HG03045 (cell line): ENCODE measurements around the gene CTDSP1.

Source experiments
- ATAC-seq: cut with Tn5 transposase; IDR thresholded peaks from one replicate; pipeline ENCODE4 v1.9.1; 2021; ENCODE audit warnings: mild to moderate bottlenecking, moderate library complexity; ENCODE audit not compliant: unreplicated experiment

CTDSP1 gene

DNA sequence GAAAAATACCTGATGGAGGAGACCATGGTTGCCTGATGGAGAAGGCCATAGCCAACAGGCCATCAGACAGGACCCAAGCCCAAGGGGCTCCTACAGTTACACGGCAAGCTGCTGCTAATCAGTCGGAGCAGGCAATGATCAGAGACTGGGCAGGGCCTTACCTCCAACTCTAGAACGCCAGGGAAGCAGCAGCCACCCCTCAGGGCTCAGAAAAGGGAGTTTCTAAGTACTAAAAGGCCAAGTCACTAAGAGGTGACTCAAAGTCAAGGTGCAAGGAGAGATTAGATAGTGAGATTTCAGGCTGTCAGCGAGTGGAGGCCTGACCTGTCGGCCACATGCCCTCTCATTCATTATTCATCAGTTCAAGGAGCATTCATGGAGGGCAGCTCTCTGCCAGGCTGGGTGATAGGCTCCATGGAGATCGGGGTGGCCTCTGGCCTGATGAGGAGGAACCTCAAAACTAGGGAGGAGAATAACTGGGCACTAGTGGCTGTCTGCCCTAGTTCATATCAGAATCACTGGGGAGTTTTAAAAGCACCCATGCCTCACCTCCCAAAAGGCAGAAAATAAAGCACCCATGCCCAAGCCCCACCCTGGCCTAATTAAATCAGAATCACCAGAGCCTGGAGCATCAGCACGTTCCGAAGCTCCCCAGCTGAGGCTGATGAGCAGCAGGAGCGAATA lies 22.9 kb downstream of the CTDSP1 start:
- ATAC-seq: no peak

DNA sequence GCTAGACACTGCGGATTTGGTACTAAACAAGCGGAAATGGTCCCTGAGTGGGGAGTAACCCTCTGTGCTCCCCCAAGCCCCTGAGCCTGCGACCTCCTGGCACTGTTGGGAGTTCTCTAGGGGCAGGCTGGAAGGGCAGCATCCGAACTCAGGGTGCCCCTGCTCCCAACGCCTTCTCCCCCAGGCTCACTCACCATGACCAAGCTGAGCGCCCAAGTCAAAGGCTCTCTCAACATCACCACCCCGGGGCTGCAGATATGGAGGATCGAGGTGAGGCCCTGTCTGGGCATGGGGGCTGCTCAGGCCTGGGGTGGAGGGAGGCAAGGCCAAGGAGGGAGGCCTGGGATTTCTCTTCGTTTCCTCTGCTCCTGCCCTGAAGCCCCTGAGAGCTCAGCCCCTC lies 23.9 kb downstream of the CTDSP1 start:
- ATAC-seq: no peak

DNA sequence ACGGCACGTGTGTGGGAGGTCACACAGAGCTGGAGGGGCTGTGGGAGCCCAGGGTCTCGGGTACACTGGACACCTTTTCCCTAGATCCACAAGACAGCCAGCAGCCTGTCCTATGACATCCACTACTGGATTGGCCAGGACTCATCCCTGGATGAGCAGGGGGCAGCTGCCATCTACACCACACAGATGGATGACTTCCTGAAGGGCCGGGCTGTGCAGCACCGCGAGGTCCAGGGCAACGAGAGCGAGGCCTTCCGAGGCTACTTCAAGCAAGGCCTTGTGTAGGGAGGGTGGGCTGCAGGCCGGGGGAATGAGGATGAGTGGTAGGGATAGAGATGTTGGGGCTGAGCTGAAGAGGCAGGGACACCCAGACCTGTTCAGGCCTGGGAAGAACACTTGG lies 25.9 kb downstream of the CTDSP1 start:
- ATAC-seq: no peak

DNA sequence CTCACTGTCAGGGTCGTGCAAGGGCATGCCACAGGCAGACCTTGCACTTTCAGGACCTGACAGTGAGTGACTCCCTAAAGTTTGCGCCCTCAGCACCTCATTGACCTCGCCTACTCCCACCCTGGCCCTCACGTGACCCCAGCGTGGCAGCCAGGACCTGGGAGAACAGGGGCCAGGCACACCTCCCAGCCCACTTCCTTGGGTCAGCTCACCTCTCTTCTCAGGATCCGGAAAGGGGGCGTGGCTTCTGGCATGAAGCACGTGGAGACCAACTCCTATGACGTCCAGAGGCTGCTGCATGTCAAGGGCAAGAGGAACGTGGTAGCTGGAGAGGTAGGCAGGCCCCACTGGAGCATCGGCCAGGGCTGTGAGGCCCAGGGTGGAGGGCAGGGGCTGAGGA lies 28.1 kb downstream of the CTDSP1 start:
- ATAC-seq: no peak

DNA sequence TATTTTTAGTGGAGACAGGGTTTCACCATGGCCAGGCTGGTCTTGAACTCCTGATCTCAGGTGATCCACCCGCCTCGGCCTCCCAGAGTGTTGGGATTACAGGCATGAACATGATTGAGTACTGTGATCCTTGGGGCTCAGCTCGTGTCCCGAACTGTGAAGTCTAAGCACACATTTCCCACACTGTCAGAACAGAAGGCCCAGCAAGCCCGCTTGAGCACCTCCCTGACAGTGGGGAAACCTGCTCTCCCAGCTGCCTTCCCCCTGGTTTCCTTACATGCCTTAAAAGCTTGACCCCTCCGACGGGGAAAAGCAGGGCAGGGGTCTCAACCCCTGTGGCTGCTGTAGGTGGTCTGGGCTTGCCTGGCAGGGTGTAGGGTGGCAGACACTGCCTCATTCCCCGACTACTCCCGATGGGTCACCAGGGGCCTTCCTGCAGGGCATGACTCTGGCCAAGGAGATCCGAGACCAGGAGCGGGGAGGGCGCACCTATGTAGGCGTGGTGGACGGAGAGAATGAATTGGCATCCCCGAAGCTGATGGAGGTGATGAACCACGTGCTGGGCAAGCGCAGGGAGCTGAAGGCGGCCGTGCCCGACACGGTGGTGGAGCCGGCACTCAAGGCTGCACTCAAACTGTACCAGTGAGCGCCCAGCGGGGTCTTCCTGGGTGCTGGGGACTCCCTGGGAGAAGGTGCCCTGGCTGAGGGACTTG lies 29.3 kb downstream of the CTDSP1 start:
- no peak for ATAC-seq

DNA sequence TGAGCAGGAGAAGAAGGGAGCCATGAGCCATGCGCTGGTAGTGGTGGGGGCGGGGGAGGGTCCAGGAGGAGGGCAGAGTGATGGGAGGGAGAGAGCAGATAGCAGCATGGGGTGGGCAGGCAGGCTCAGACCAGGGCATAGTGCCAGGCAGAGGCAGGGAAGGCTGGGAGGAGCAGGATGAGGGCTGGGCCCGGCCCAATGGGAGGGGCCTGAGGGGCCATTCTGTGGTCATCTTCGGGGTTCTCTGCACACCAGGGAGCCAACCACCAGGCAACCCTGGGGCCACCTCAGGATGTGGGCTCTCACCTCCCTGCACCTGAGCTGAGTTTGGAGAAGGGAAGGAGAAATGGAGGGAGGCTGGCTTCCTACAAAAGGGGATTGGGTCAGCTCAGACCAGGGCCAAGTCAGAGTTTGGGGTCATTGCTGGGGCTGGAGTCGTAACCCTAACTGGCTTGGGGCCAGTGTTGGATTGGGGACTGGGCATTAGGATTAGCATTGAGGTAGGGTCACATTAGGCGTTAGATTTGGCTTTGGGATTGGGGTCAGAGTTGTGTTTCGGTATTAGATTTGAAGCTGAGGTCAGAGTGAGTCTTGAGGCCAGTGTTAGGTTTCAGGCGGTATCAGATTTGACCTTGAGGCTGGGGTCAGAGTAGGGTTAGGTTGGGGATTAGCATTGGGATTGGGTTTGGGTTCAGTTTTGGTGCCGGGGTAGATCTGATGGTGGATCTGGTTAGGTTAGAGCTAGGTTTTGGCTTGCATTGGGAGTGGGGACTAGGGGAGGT lies 30.4 kb downstream of the CTDSP1 start:
- ATAC-seq: no peak

DNA sequence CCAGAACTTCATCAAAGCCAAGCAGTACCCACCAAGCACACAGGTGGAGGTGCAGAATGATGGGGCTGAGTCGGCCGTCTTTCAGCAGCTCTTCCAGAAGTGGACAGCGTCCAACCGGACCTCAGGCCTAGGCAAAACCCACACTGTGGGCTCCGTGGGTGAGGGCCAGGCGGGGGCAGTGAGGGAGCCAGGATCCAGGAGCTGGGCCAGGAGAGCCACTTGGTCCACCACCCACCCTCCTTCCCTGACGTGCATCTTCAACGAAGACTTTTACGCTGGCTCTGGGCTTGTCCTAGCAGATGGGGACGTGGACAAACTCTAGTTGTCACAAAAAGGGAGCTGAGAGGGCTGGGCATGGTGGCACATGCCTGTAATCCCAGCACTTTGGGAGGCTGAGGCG lies 31.1 kb downstream of the CTDSP1 start:
- no peak for ATAC-seq

DNA sequence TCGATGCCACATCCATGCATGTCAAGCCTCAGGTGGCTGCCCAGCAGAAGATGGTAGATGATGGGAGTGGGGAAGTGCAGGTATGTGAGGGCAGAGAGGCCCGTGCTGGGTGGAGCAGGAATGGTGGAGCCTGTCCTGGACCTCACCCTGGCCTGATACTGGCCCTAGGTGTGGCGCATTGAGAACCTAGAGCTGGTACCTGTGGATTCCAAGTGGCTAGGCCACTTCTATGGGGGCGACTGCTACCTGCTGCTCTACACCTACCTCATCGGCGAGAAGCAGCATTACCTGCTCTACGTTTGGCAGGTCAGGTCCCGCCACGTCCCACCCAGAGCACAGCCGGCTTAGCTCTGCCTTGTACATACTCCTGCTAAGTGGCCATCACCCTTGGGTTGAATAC lies 32.2 kb downstream of the CTDSP1 start:
- no peak for ATAC-seq

DNA sequence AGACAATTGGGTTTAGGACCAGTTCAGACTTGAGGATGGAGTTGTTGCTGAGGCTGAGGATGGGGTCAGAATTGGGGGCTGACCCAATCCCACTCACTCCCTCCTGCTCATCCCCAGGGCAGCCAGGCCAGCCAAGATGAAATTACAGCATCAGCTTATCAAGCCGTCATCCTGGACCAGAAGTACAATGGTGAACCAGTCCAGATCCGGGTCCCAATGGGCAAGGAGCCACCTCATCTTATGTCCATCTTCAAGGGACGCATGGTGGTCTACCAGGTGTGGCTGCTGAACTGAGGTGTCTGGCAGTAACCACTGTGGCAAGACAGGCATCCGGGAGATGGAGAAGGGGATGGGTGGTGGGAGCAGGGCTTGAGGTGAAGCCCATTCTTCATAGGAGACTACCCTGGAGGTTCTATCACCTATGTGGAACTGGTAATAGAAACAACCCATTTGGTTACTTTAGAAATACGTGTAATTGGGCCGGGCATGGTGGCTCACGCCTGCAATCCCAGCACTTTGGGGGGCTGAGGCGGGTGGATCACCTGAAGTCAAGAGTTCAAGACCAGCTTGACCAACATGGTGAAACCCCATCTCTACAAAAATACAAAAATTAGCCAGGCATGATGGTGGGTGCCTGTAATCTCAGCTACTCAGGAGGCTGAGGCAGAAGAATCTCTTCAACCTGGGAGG lies 33.2 kb downstream of the CTDSP1 start:
- ATAC-seq: no peak

DNA sequence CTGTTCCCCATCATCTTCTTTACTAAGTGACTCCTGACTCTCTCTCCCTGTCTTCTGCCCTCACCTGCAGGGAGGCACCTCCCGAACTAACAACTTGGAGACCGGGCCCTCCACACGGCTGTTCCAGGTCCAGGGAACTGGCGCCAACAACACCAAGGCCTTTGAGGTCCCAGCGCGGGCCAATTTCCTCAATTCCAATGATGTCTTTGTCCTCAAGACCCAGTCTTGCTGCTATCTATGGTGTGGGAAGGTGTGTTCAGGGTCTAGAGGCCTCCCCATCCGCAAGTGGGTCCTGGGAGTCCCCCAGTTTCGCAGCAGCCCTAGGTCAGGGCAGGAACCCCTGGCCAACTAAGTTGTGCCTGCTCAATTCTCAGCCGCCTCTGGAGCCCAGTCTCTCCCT lies 34.8 kb downstream of the CTDSP1 start:
- no peak for ATAC-seq

DNA sequence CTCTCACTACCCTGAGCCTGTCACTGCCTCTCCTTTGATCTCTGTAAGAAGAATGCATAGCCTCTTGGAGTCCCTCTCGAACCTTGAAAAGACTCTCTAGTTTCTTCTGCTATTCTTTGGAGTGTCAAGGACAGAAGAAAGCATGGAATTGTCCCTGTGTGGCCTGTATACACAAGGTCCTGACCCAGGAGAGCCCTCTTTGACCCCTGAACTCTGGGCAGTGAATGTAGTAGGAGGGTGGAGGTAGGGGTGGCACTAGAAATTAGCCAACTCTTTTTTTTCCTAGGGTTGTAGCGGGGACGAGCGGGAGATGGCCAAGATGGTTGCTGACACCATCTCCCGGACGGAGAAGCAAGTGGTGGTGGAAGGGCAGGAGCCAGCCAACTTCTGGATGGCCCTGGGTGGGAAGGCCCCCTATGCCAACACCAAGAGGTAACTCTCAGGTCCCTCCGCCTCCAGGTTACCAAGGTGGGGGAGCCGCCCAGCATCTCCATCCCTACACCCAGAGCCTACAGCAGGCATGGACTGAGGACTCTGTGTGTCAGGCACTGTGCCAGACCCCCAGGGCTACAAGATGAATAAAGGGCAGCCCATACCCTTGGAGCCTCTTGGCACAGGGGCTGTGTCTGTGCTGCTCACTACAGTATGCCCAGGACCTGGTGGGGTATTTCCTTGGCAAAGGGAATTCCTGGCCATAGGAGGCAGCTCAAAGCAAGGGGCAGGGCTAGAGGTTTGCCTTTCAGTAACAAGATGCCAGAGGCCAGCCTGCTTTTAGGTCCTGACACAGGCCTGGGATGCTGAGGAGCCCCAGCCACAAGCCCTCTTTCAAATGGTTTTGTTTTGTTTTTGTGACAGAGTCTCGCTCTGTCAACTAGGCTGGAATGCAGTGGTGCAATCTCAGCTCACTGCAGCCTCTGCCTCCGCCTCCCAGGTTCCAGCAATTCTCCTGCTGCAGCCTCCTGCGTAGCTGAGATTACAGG lies 35.6 kb downstream of the CTDSP1 start:
- no peak for ATAC-seq

DNA sequence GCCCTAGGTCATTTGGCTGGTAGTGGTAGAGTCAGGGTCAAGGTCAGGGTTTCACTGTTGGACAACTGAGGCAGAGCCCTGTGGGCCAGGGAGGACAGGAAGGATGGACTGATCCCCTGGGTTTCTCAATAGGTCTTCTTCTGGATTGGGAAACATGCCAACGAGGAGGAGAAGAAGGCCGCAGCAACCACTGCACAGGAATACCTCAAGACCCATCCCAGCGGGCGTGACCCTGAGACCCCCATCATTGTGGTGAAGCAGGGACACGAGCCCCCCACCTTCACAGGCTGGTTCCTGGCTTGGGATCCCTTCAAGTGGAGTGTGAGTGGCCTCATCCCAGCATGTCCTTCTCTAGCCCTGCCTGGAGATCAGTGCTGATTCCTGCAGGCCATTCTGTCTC lies 37.3 kb downstream of the CTDSP1 start:
- ATAC-seq: no peak

DNA sequence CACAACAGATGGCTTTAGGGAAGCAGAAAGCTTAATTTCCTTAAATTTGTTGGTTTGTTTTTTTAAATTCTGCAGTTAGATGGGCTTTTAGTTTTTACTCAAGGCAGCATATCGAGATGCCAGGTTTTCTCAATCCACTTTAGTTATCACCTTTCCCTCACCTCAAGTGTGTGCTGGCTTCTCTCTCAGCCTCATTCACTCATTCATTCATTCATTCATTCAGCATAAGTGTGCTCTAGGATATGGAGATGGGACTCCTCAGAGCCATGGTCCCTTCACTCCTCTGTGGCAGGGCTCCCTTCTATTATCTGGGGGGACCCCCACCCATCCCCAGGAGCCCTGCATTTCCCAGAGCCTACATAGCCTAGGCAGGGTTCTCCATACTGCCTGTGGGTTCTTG lies 38.3 kb downstream of the CTDSP1 start:
- no peak for ATAC-seq

DNA sequence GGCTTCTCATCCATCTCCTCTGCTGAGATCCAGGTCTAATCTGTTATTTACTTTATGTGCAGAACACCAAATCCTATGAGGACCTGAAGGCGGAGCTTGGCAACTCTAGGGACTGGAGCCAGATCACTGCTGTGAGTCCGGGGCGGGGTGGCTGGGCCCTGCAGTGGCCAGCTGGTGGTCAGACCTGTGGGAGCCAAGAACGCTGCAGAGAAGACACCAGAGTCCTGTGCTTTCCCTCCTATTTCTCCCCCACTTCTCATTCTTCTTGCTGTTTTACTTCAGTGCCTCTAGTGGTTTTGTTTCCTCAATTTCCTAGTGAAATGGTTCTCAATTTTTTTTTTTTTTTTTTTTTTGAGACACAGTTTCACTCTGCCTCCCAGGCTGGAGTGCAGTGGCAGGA lies 38.9 kb downstream of the CTDSP1 start:
- no peak for ATAC-seq

DNA sequence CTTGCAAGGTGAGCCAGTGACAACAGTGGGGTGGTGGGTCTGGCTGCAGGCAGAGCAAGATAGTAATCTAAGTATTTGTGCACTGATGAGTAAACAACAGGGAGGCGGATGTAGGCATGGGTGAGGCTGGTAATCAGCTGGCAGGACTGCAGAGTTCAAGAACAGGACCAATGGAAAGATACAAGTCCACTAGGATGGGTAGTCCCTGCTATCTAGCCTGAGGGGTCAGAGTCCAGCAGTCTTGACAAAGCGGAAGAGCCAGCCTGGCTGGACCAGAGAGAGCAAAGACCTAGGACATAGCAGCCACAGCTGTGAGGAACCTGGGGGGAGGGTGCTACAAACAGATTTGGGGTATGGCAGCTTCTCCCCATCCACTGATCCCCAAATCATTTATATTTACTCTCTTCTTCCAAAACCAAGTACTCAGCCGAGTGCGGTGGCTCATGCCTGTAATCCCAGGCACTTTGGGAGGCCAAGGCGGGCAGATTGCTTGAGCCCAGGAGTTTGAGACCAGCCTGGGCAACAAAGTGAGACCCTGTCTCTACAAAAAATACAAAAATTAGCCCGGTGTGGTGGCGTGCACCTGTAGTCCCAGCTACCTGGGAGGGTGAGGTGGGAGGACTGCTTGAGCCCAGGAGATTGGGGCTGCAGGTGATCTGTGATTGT lies 45.2 kb downstream of the CTDSP1 start:
- ATAC-seq: no peak

DNA sequence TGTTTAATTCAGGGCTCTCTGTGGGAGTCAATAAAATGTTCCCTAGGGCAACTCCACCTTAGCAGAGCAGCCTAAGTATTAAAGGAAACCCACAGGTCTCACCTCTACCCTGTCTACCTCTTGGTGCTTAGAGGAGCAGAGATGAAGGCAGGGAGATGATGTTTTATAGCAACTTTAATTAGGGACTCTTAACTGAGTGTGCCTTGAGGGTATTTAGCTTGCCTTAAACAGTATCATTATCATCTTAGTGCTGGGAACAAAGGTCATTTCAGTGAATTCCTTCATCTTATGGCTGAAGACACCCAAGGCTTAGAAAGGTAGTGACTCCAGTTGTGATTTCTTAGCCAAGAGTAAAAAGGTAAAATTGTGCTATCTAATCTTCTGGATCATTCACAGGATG lies 45.9 kb downstream of the CTDSP1 start:
- ATAC-seq: no peak

DNA sequence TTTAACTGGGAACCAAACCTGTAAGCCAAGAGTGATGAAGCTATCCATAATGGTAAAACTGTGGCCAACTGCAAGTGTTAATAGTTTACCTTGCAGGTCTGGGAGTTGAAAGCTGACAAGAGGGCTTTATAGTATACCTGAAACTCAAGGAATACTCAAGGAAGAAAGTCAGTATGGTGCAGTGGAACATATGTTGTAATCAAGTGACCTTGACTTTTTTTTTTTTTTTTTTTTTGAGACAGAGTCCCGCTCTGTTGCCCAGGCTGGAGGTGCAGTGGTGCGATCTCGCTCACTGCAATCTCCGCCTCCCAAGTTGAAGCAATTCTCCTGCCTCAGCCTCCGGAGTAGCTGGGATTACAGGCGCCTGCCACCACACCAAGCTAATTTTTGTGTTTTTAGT lies 46.9 kb downstream of the CTDSP1 start:
- ATAC-seq: no peak

DNA sequence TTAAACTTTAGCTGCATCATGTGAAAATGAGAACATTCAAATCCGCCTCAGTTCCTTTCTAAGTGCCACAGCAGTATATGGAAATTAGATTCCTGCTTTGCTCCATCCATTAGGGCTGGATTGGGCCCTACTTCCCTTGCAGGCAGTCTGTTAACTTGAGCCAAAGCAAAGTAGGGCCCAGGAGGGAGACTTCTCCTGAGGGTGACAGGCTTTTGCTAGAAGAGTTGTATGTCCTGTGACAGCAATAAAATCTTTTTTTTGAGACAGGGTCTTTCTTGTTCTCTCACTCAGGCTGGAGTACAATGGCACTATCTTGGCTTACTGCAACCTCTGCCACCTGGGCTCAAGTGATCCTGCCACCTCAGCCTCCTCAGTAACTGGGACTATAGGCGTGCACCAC lies 47.4 kb downstream of the CTDSP1 start:
- no peak for ATAC-seq

DNA sequence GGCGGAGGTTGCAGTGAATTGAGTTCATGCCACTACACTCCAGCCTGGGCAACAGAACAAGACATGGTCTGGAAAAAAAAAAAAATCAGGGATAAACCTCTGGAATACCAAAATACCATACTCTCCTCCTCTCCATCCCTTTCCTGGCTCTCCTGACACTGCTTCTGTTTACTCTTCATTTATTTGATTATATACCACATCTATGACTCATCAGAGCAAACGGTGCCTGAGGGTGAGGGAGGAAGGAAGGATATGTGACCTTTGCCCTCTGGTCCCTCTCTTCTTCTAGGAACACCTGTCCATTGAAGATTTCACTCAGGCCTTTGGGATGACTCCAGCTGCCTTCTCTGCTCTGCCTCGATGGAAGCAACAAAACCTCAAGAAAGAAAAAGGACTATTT lies 49.3 kb downstream of the CTDSP1 start:
- ATAC-seq: no peak

DNA sequence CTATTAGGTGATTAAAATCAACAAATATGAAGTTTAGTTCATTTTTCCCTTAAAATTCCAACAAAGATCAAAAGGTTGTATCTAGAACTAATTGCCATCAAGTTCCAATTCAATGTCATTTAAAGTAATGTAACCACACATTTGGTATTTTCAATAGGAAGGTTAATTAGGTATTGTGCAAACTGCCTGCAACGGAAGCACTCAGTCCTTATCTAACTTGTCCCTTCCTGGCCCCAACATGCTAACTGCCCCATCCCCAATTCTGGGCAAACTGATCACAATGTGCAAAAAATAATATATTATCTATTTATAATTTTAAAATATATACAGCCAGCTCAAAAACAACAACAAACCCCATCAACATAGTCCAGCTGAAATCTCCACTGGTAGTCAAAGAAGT lies 52.4 kb downstream of the CTDSP1 start:
- no peak for ATAC-seq
